Right atrium auricular region (tissue), 2 donors: Measurements from ENCODE around the gene PPTC7. TPM values are rescaled to one million over a fixed set of nuclear protein-coding genes. Genes with fewer than 3 reads are reported as not detected.
"Not testable (repeated sequence)": the region's sequence is repeated elsewhere in the genome, so short reads cannot be mapped to it uniquely, and the experiment has no call there.

Experiments
- DNase-seq: peaks from one replicate; pipeline ENCODE4 v3.0.0-alpha.2; 2019; ENCODE audit warnings: low spot score
- H3K27ac ChIP-seq, 2 donors: fragments of 200-600 bp; sonication (generic); 1 replicate in 1 of 2; 2 replicates in 1 of 2; pipeline ENCODE4 v1.5.1; 2016 to 2019
- H3K27me3 ChIP-seq, 2 donors: fragments of 200-600 bp; sonication (generic); one replicate each; pipeline versions ENCODE4 v1.5.1 to v1.6.0; 2017 to 2019
- H3K36me3 ChIP-seq: fragments of 200-600 bp; sonication (generic); one replicate; pipeline ENCODE4 v1.5.1; 2016
- H3K4me1 ChIP-seq, 2 donors: fragments of 200-600 bp; sonication (generic); one replicate each; pipeline versions ENCODE4 v1.5.1 to v1.6.0; 2017 to 2019
- H3K4me3 ChIP-seq, 2 donors: fragments of 200-600 bp; sonication (generic); 1 replicate in 1 of 2; 2 replicates in 1 of 2; pipeline ENCODE4 v1.5.1; 2017 to 2019; ENCODE audit warnings: mild to moderate bottlenecking in 1 of 2, moderate library complexity in 1 of 2
- H3K9me3 ChIP-seq, 2 donors: fragments of 200-600 bp; sonication (generic); one replicate each; pipeline ENCODE4 v1.5.1; 2019
- total RNA-seq, 2 donors: library from RNA; depleted of rRNA; stranded (reverse); fragments of >200 nt; gene quantifications; one replicate each; pipeline ENCODE4 v1.1.0, GENCODE V29; 2016
- TF ChIP-seq, protein P1 (sequence below), 2 donors: fragments of 200-600 bp; sonication (generic); IDR thresholded peaks; one replicate each; pipeline ENCODE4 v1.5.1; 2019; ENCODE audit warnings: antibody characterized with exemption in 2 of 2

PPTC7 gene
- total RNA-seq, 2 donors from 2014 or later, result 32.1 to 53.6 TPM

- H3K27ac ChIP-seq, result peak overlapping the region; percentile 54 to 73
- peaks cover 0 to 62% of the 10 kb centered on the region in 2 donors for H3K4me1 ChIP-seq
- TF ChIP-seq, protein P1, sequence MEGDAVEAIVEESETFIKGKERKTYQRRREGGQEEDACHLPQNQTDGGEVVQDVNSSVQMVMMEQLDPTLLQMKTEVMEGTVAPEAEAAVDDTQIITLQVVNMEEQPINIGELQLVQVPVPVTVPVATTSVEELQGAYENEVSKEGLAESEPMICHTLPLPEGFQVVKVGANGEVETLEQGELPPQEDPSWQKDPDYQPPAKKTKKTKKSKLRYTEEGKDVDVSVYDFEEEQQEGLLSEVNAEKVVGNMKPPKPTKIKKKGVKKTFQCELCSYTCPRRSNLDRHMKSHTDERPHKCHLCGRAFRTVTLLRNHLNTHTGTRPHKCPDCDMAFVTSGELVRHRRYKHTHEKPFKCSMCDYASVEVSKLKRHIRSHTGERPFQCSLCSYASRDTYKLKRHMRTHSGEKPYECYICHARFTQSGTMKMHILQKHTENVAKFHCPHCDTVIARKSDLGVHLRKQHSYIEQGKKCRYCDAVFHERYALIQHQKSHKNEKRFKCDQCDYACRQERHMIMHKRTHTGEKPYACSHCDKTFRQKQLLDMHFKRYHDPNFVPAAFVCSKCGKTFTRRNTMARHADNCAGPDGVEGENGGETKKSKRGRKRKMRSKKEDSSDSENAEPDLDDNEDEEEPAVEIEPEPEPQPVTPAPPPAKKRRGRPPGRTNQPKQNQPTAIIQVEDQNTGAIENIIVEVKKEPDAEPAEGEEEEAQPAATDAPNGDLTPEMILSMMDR (IDR thresholded peaks at IDR 0.05), result no peak
These were observed 18.6 kb downstream of the PPTC7 start for GRCh38 chr12:110564471-110564991.

DNA sequence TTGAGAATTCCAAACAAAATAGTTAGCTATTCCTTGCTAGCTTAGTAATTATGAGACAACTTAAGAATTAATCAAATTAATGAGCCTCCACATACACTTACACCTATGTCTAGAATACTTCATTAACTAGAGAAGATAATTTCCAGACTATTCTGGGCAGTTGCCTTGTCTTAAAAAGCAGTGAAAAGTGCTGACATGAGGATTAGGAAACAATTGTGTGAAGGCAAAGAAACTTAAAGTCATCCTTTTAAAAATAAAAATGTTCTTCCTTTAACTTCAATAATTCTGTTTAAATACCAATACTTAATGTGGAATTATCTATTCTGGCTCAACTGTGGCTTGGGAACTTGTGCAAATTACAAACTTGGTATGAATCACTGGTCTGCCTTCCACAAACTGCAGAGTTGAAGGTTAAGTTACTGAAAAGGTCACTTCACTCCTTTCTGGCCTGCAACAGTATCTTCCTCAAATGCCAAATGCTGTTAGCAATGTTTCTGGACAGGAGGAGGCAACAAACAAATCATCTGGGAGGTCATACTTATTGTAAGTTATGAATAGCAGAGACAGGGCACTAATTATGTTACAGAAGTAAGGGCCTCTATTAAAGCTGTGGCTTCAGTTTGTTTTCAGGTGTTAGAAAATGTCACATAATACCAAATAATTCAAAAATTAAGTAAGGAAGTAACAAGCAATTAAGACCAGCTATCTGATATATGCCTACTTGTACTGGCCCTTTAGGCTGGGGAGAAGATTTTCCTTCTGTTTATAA is 19.2 kb downstream of the PPTC7 start:
- peaks cover 0 to 62% of the 10 kb centered on the region in 2 donors for H3K4me1 ChIP-seq
- peak overlapping the region; percentile 54 to 73 for H3K27ac ChIP-seq
- no peak overlapping the region for H3K4me3 ChIP-seq
- H3K36me3 ChIP-seq, result no peaks in the 10 kb centered on the region
- H3K27me3 ChIP-seq, result no peaks in the 10 kb centered on the region
- TF ChIP-seq, protein P1 (IDR thresholded peaks at IDR 0.05), result no peak
- no peaks in the 10 kb centered on the region for H3K9me3 ChIP-seq
- DNase-seq, result no peak

More at GRCh38 chr12:110564471-110564991, 18.6 kb downstream of the PPTC7 start:
- no peaks in the 10 kb centered on the region for H3K36me3 ChIP-seq
- H3K27me3 ChIP-seq, result no peaks in the 10 kb centered on the region
- no peak for DNase-seq
- H3K9me3 ChIP-seq, result peaks cover 0 to 1% of the 10 kb centered on the region in 2 donors
- H3K4me3 ChIP-seq, result no peak overlapping the region

DNA sequence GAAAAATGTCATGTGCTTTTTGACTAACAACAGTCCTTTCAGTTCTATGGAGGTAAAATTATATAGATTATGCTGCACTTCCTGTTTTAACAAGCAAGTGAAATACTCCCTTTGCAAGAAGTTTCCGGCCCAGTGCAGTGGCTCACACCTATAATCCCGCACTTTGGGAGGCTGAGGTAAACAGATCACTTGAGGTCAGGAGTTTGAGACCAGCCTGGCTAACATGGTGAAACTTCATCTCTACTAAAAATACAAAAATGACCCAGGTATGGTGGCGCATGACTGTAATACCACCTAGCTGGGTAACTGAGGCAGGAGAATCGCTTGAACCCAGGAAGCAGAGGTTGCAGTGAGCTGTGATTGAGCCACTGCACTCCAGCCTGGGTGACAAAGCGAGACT is 20.7 kb downstream of the PPTC7 start:
- not testable (repeated sequence) for DNase-seq, H3K4me3 ChIP-seq, H3K36me3 ChIP-seq, H3K9me3 ChIP-seq, H3K27me3 ChIP-seq
- Histone ChIP-seq H3K27ac (peak overlapping the region; percentile 51 to 59), H3K4me1 (peaks cover 0 to 73% of the 10 kb centered on the region in 2 donors)

- Histone ChIP-seq H3K27ac (peak overlapping the region; percentile 35 to 59), H3K36me3 (no peaks in the 10 kb centered on the region), H3K9me3 (no peaks in the 10 kb centered on the region), H3K4me3 (no peak overlapping the region), H3K4me1 (peaks cover 0 to 74% of the 10 kb centered on the region in 2 donors), H3K27me3 (no peaks in the 10 kb centered on the region)
- DNase-seq, result no peak
- TF ChIP-seq, protein P1 (IDR thresholded peaks at IDR 0.05), result no peak
These were observed 21.5 kb downstream of the PPTC7 start for GRCh38 chr12:110561471-110562201.

GRCh38 chr12:110560946-110561345 is 22.2 kb downstream of the PPTC7 start:
- H3K4me1 ChIP-seq, result peaks cover 0 to 74% of the 10 kb centered on the region in 2 donors
- TF ChIP-seq, protein P1 (IDR thresholded peaks at IDR 0.05), result no peak

GRCh38 chr12:110560048-110560447 is 23.1 kb downstream of the PPTC7 start:
- Histone ChIP-seq H3K27ac (peak overlapping the region in 1 of 2 donors; percentile 9), H3K9me3 (no peaks in the 10 kb centered on the region), H3K4me1 (peaks cover 0 to 79% of the 10 kb centered on the region in 2 donors), H3K36me3 (no peaks in the 10 kb centered on the region), H3K4me3 (no peak overlapping the region), H3K27me3 (no peaks in the 10 kb centered on the region)
- no peak for DNase-seq
- TF ChIP-seq, protein P1 (IDR thresholded peaks at IDR 0.05), result no peak

More at GRCh38 chr12:110560946-110561345, 22.2 kb downstream of the PPTC7 start:
- H3K27me3 ChIP-seq, result no peaks in the 10 kb centered on the region
- H3K36me3 ChIP-seq, result no peaks in the 10 kb centered on the region
- H3K4me3 ChIP-seq, result no peak overlapping the region
- DNase-seq, result no peak
- no peaks in the 10 kb centered on the region for H3K9me3 ChIP-seq
- peak overlapping the region; percentile 35 to 59 for H3K27ac ChIP-seq

DNA sequence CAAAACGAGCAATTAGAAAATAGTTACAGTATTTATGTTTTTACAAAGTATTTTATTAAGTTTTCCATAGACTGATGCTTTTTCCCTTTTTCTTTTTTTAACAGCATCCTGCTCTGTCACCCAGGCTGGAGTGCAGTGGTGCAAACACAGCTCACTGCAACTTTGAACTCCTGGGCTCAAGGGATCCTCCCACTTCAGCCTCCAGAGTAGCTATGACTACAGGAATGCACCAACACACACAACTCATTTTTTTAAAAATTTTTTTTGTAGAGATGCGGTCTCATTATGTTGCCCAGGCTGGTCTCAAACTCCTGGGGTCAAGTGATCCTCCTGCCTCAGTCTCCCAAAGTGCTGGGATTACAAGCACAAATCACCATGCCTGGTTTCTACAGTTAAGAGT is 24.2 kb downstream of the PPTC7 start:
- H3K27me3 ChIP-seq, H3K4me3 ChIP-seq, DNase-seq, H3K36me3 ChIP-seq, H3K9me3 ChIP-seq: not testable (repeated sequence)
- Histone ChIP-seq H3K27ac (peak overlapping the region in 1 of 2 donors; percentile 11), H3K4me1 (peaks cover 0 to 68% of the 10 kb centered on the region in 2 donors)
